Measurements from ENCODE around the gene TNC.
A peak's percentile ranks its signal among the peaks of the same experiment; 100 is the strongest.

TNC gene

DNA sequence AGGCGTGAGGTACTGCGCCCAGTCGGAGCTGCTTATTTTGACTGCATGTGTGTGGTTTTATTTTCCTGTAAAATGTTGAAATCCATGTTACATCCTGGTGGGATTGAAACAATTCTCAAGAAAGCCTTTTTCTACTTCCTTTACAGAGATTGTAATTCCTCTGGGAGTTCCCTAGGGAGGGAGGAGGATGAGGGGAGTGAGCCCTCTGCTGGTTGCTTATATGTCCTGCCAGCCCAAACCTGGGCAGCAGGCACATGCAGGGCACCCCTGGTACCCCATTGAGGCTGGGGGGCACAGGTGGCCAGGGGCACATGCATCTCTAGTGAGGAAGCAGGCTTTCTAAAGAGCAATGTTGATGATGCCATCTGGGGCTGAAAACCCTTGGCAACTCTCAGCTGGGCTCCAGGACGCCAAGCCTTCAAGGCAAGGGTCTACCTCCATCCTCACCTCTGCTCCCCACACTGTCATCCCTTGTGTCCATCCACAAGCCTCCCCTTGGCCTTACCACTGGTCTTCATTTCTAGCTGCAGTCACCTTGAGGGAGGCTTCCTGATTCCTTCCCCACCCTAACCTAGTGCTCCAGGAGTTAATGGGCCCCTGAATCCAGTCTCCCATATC lies 102.8 kb downstream of the TNC start:
- peak; percentile 44 for DNase-seq (ENCODE audit: extremely low spot score)
- ChIA-PET CTCF (interaction anchor here (0.7 to 2.0 kb wide), 9 partner anchors 31 to 362 kb away, joined by 3 to 7 read pairs (median 3); no protein-coding TSS in a partner anchor), POLR2A (no interaction called here)
- TF ChIP-seq SP1 (IDR thresholded peaks at IDR 0.05), result no peak
- TF ChIP-seq FOXM1 (IDR thresholded peaks at IDR 0.05; ENCODE audit: borderline replicate concordance), result no peak
- TF ChIP-seq BHLHE40 (IDR thresholded peaks at IDR 0.05; ENCODE audit: borderline replicate concordance), result no peak
- TF ChIP-seq SUZ12 (IDR thresholded peaks at IDR 0.05), result no peak
- no peak for TF ChIP-seq FOXA1 (IDR thresholded peaks at IDR 0.05)
- TF ChIP-seq LEF1 (IDR thresholded peaks at IDR 0.05; ENCODE audit: borderline replicate concordance), result no peak
- no peak for TF ChIP-seq L3MBTL2 (conservative IDR thresholded peaks at IDR 0.05)
- TF ChIP-seq ZNF384 (IDR thresholded peaks at IDR 0.05), result no peak
- no peak for TF ChIP-seq HDGF (IDR thresholded peaks at IDR 0.05; ENCODE audit: borderline replicate concordance)
- TF ChIP-seq ARNT (IDR thresholded peaks at IDR 0.05), result no peak
- TF ChIP-seq CTBP1 (IDR thresholded peaks at IDR 0.05; ENCODE audit: borderline replicate concordance), result no peak
- TF ChIP-seq FOXK2 (IDR thresholded peaks at IDR 0.05), result no peak
- TF ChIP-seq ELF4 (IDR thresholded peaks at IDR 0.05), result no peak
- no peak for TF ChIP-seq NFRKB (IDR thresholded peaks at IDR 0.05)
- TF ChIP-seq, protein P1, sequence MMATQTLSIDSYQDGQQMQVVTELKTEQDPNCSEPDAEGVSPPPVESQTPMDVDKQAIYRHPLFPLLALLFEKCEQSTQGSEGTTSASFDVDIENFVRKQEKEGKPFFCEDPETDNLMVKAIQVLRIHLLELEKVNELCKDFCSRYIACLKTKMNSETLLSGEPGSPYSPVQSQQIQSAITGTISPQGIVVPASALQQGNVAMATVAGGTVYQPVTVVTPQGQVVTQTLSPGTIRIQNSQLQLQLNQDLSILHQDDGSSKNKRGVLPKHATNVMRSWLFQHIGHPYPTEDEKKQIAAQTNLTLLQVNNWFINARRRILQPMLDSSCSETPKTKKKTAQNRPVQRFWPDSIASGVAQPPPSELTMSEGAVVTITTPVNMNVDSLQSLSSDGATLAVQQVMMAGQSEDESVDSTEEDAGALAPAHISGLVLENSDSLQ (IDR thresholded peaks at IDR 0.05), result no peak

DNA sequence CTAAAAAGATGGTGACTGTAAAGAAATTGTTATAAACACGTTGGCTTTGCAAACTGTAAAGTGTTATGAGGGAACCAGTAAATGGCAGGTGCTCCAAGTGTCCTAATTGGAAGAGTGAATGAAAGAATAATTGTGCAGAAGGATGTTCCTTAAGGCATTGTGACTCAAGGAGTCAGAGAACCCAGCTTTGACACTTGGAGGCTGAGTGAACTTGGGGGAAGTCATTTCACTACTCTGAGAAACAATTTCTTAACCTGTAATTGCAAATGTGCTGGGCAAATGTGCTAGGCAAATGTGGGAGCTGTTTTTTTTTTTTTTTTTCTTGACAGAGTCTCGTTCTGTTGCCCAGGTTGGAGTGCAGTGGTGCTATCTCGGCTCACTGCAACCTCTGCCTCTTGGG lies 103.5 kb downstream of the TNC start:
- POLR2A ChIA-PET, result no interaction called here
- TF ChIP-seq SUZ12 (IDR thresholded peaks at IDR 0.05) (no peak), FOXM1 (IDR thresholded peaks at IDR 0.05; ENCODE audit: borderline replicate concordance) (no peak), L3MBTL2 (conservative IDR thresholded peaks at IDR 0.05) (no peak), CTBP1 (IDR thresholded peaks at IDR 0.05; ENCODE audit: borderline replicate concordance) (no peak), TARDBP (IDR thresholded peaks at IDR 0.05) (no peak), LEF1 (IDR thresholded peaks at IDR 0.05; ENCODE audit: borderline replicate concordance) (no peak), SP1 (IDR thresholded peaks at IDR 0.05) (no peak), FOXK2 (IDR thresholded peaks at IDR 0.05) (no peak), BHLHE40 (IDR thresholded peaks at IDR 0.05; ENCODE audit: borderline replicate concordance) (no peak), ZNF384 (IDR thresholded peaks at IDR 0.05) (no peak), HDGF (IDR thresholded peaks at IDR 0.05; ENCODE audit: borderline replicate concordance) (no peak)

GRCh38 chr9:115013998-115014397 lies 104.0 kb downstream of the TNC start:
- DNase-seq (ENCODE audit: extremely low spot score), result peak; percentile 71
- no peak for TF ChIP-seq ELF4 (IDR thresholded peaks at IDR 0.05)
- no peak for TF ChIP-seq CTBP1 (IDR thresholded peaks at IDR 0.05; ENCODE audit: borderline replicate concordance)
- TF ChIP-seq ARNT (IDR thresholded peaks at IDR 0.05), result no peak
- TF ChIP-seq SUZ12 (IDR thresholded peaks at IDR 0.05), result no peak
- TF ChIP-seq BHLHE40 (IDR thresholded peaks at IDR 0.05; ENCODE audit: borderline replicate concordance), result no peak
- TF ChIP-seq ZNF384 (IDR thresholded peaks at IDR 0.05), result no peak
- TF ChIP-seq, protein P1 (IDR thresholded peaks at IDR 0.05), result no peak
- TF ChIP-seq FOXM1 (IDR thresholded peaks at IDR 0.05; ENCODE audit: borderline replicate concordance), result no peak
- no peak for TF ChIP-seq HDGF (IDR thresholded peaks at IDR 0.05; ENCODE audit: borderline replicate concordance)
- TF ChIP-seq FOXK2 (IDR thresholded peaks at IDR 0.05), result no peak
- no peak for TF ChIP-seq FOXA1 (IDR thresholded peaks at IDR 0.05)
- TF ChIP-seq LEF1 (IDR thresholded peaks at IDR 0.05; ENCODE audit: borderline replicate concordance), result no peak
- no peak for TF ChIP-seq L3MBTL2 (conservative IDR thresholded peaks at IDR 0.05)
- TF ChIP-seq SP1 (IDR thresholded peaks at IDR 0.05), result no peak
- ChIA-PET POLR2A (no interaction called here), CTCF (interaction anchor here (0.6 to 2.0 kb wide), 9 partner anchors 12 to 353 kb away, joined by 3 to 7 read pairs (median 3); no protein-coding TSS in a partner anchor)

More for the DNA sequence above, 103.5 kb downstream of the TNC start:
- CTCF ChIA-PET, result interaction anchor here (0.6 to 2.0 kb wide), 12 partner anchors 13 to 353 kb away, joined by 3 to 7 read pairs (median 3); no protein-coding TSS in a partner anchor
- no peak for DNase-seq (ENCODE audit: extremely low spot score)

GRCh38 chr9:115012486-115012885 lies 105.5 kb downstream of the TNC start:
- POLR2A ChIA-PET, result no interaction called here
- TF ChIP-seq ARNT (IDR thresholded peaks at IDR 0.05) (no peak), L3MBTL2 (conservative IDR thresholded peaks at IDR 0.05) (no peak), CTBP1 (IDR thresholded peaks at IDR 0.05; ENCODE audit: borderline replicate concordance) (no peak), BHLHE40 (IDR thresholded peaks at IDR 0.05; ENCODE audit: borderline replicate concordance) (no peak), TARDBP (IDR thresholded peaks at IDR 0.05) (no peak), ELF4 (IDR thresholded peaks at IDR 0.05) (no peak)
- CTCF ChIA-PET, result interaction anchor here (0.6 kb wide), 1 partner anchor 273 kb away, joined by 4 read pairs; no protein-coding TSS in a partner anchor
- no peak for DNase-seq (ENCODE audit: extremely low spot score)

- TF ChIP-seq ZNF384 (IDR thresholded peaks at IDR 0.05) (no peak), FOXA1 (IDR thresholded peaks at IDR 0.05) (no peak), CTBP1 (IDR thresholded peaks at IDR 0.05; ENCODE audit: borderline replicate concordance) (no peak), HDGF (IDR thresholded peaks at IDR 0.05; ENCODE audit: borderline replicate concordance) (no peak), SUZ12 (IDR thresholded peaks at IDR 0.05) (no peak), FOXM1 (IDR thresholded peaks at IDR 0.05; ENCODE audit: borderline replicate concordance) (no peak), L3MBTL2 (conservative IDR thresholded peaks at IDR 0.05) (no peak), TARDBP (IDR thresholded peaks at IDR 0.05) (no peak), ARNT (IDR thresholded peaks at IDR 0.05) (no peak), LEF1 (IDR thresholded peaks at IDR 0.05; ENCODE audit: borderline replicate concordance) (no peak), SP1 (IDR thresholded peaks at IDR 0.05) (no peak), NFRKB (IDR thresholded peaks at IDR 0.05) (no peak), FOXK2 (IDR thresholded peaks at IDR 0.05) (no peak)
- TF ChIP-seq, protein P1 (IDR thresholded peaks at IDR 0.05), result no peak
- CTCF ChIA-PET, result interaction anchor here (0.5 to 0.7 kb wide), 2 partner anchors 43 to 472 kb away, joined by 3 read pairs; no protein-coding TSS in a partner anchor
Measured at GRCh38 chr9:115010874-115011273, 107.1 kb downstream of the TNC start.

More at GRCh38 chr9:115010874-115011273, 107.1 kb downstream of the TNC start:
- DNase-seq (ENCODE audit: extremely low spot score), result no peak
- POLR2A ChIA-PET, result no interaction called here

Data from HEK293T (cell line).